PC-9 (cell line): Measurements from ENCODE around the gene ERCC2. TPM values are rescaled to one million over a fixed set of nuclear protein-coding genes. Genes with fewer than 3 reads are reported as not detected.

Experiments used
- BruUV-seq: library from RNA; stranded (reverse); fragments of 400-500 nt; replicated peaks from 2 replicates; lab custom pipeline; 2021; lab: Mats Ljungman, UMichigan
- CTCF ChIA-PET: fragments of 300-600 bp; sonication (Branson Sonifier 250); formaldehyde crosslinking; loops from one replicate; lab custom pipeline; 2022; ENCODE audit warnings: antibody characterized with exemption; lab: Charles Lee
- POLR2A ChIA-PET: fragments of 300-600 bp; sonication (Branson Sonifier 250); formaldehyde crosslinking; loops from one replicate; lab custom pipeline; 2022; ENCODE audit warnings: antibody characterized with exemption; ENCODE audit not compliant: unreplicated experiment; lab: Charles Lee
- DNase-seq, 2 experiments: peaks; one replicate each; pipeline versions ENCODE4 v3.0.0 to v3.0.0-alpha.2; 2015 to 2022; ENCODE audit warnings: mixed read lengths in 1 of 2
- H2AFZ ChIP-seq: fragments of 200-600 bp; sonication (generic); 2 replicates; pipeline ENCODE4 v1.8.1; 2017; ENCODE audit warnings: antibody characterized with exemption
- H3F3A ChIP-seq: fragments of 200-600 bp; sonication (generic); 2 replicates; pipeline ENCODE4 v1.8.1; 2017; ENCODE audit warnings: antibody characterized with exemption, mild to moderate bottlenecking, low read depth; ENCODE audit not compliant: insufficient read depth
- H3K27ac ChIP-seq: fragments of 200-600 bp; sonication (generic); 2 replicates; pipeline ENCODE4 v1.6.1; 2016; ENCODE audit warnings: mixed run types
- H3K27me3 ChIP-seq: fragments of 200-600 bp; sonication (generic); 2 replicates; pipeline ENCODE4 v1.6.1; 2016; ENCODE audit warnings: low read depth, mixed run types; ENCODE audit not compliant: insufficient read depth
- H3K36me3 ChIP-seq: fragments of 200-600 bp; sonication (generic); 2 replicates; pipeline ENCODE4 v1.6.1; 2016; ENCODE audit warnings: low read depth, mixed run types
- H3K4me1 ChIP-seq: fragments of 200-600 bp; sonication (generic); replicated peaks from 2 replicates; pipeline ENCODE4 v1.6.1; 2016; ENCODE audit warnings: mixed run types; ENCODE audit not compliant: insufficient read depth
- H3K4me2 ChIP-seq: fragments of 200-600 bp; sonication (generic); 2 replicates; pipeline ENCODE4 v1.6.1; 2017; ENCODE audit warnings: mixed run types
- H3K4me3 ChIP-seq: fragments of 200-600 bp; sonication (generic); 2 replicates; pipeline ENCODE4 v1.6.1; 2016; ENCODE audit warnings: mixed run types
- H3K79me2 ChIP-seq: fragments of 200-600 bp; sonication (generic); 2 replicates; pipeline ENCODE4 v1.6.1; 2017; ENCODE audit warnings: low read depth, mixed run types
- H3K9me2 ChIP-seq: fragments of 200-600 bp; sonication (generic); 2 replicates; pipeline ENCODE4 v1.8.1; 2017; ENCODE audit warnings: mild to moderate bottlenecking; ENCODE audit not compliant: insufficient read depth
- H3K9me3 ChIP-seq: fragments of 200-600 bp; sonication (generic); 2 replicates; pipeline ENCODE4 v1.8.1; 2016; ENCODE audit warnings: low read depth; ENCODE audit not compliant: insufficient read depth
- H4K20me1 ChIP-seq: fragments of 200-600 bp; sonication (generic); 2 replicates; pipeline ENCODE4 v1.8.1; 2017; ENCODE audit not compliant: insufficient read depth
- CTCF ChIP-seq: fragments of 200-600 bp; sonication (generic); conservative IDR thresholded peaks from 2 replicates; pipeline ENCODE4 v1.6.1; 2017; ENCODE audit warnings: mixed run types, antibody characterized with exemption, mild to moderate bottlenecking, moderate library complexity
- EZH2 ChIP-seq: fragments of 200-600 bp; sonication (generic); IDR thresholded peaks from 2 replicates; pipeline ENCODE4 v1.8.0; 2017; ENCODE audit warnings: antibody characterized with exemption, low read depth
- intact Hi-C: fragments of 100-400 bp; cut with micrococcal nuclease; formaldehyde crosslinking; loops from one replicate; pipeline ENCODE4 v1.10.0; 2022; ENCODE audit not compliant: unreplicated experiment
- total RNA-seq: library from RNA; stranded (reverse); gene quantifications from 2 replicates; pipeline ENCODE4 v1.2.3, GENCODE V29; 2021

Gene ERCC2
- total RNA-seq, 1 experiment from 2014 or later, result 33.1 TPM

- Histone ChIP-seq H3K9me3 (no peaks in the 10 kb centered on the region), H3K36me3 (no peaks in the 10 kb centered on the region), H3F3A (no peaks in the 10 kb centered on the region; the same call in 1 of the 2 replicates), H3K27ac (no peak overlapping the region), H4K20me1 (no peaks in the 10 kb centered on the region), H3K9me2 (no peaks in the 10 kb centered on the region), H3K27me3 (no peaks in the 10 kb centered on the region), H3K4me2 (no peak overlapping the region), H3K79me2 (no peaks in the 10 kb centered on the region), H3K4me1 (no peaks in the 10 kb centered on the region), H2AFZ (no peak overlapping the region), H3K4me3 (no peak overlapping the region)
- no TSS peak for BruUV-seq
- no peak for TF ChIP-seq CTCF
- TF ChIP-seq EZH2, result no peak
- intact Hi-C loops, result no loop called here
- POLR2A ChIA-PET, result no interaction called here
- DNase-seq, result no peak
- CTCF ChIA-PET, result no interaction called here
These were observed 21.8 kb downstream of the ERCC2 start for GRCh38 chr19:45348367-45349125.

GRCh38 chr19:45347570-45348366 lies 22.6 kb downstream of the ERCC2 start:
- intact Hi-C loops, result no loop called here
- Histone ChIP-seq H3K9me3 (no peaks in the 10 kb centered on the region), H2AFZ (no peak overlapping the region), H3K36me3 (no peaks in the 10 kb centered on the region), H3K9me2 (no peaks in the 10 kb centered on the region), H3K27ac (no peak overlapping the region), H3K4me2 (no peak overlapping the region), H3F3A (peaks cover 7% of the 10 kb centered on the region; the same call in 1 of the 2 replicates), H3K4me1 (no peaks in the 10 kb centered on the region), H4K20me1 (no peaks in the 10 kb centered on the region), H3K4me3 (no peak overlapping the region), H3K27me3 (no peaks in the 10 kb centered on the region), H3K79me2 (no peaks in the 10 kb centered on the region)
- ChIA-PET CTCF (no interaction called here), POLR2A (no interaction called here)
- no TSS peak for BruUV-seq
- no peak for TF ChIP-seq EZH2
- no peak for DNase-seq

GRCh38 chr19:45346449-45346848 lies 23.9 kb downstream of the ERCC2 start:
- CTCF ChIA-PET, result no interaction called here
- TF ChIP-seq CTCF (no peak), EZH2 (no peak)
- POLR2A ChIA-PET, result no interaction called here

More at GRCh38 chr19:45346449-45346848, 23.9 kb downstream of the ERCC2 start:
- H3F3A ChIP-seq, result peaks cover 8% of the 10 kb centered on the region; the same call in 1 of the 2 replicates
- H3K4me2 ChIP-seq, result no peak overlapping the region
- H2AFZ ChIP-seq, result no peak overlapping the region
- no peaks in the 10 kb centered on the region for H3K36me3 ChIP-seq
- no peak overlapping the region for H3K4me3 ChIP-seq
- no peak overlapping the region for H3K27ac ChIP-seq
- no TSS peak for BruUV-seq
- no peaks in the 10 kb centered on the region for H4K20me1 ChIP-seq
- H3K27me3 ChIP-seq, result no peaks in the 10 kb centered on the region
- no peaks in the 10 kb centered on the region for H3K9me3 ChIP-seq
- no peaks in the 10 kb centered on the region for H3K4me1 ChIP-seq
- no peaks in the 10 kb centered on the region for H3K9me2 ChIP-seq
- H3K79me2 ChIP-seq, result no peaks in the 10 kb centered on the region
- DNase-seq, result no peak
- intact Hi-C loops, result no loop called here
